COR-L47 (cell line): ENCODE data around the gene KRTAP3-1.
"Not testable (repeated sequence)": the region's sequence is repeated elsewhere in the genome, so short reads cannot be mapped to it uniquely, and the experiment has no call there.

ENCODE experiments used
- DNase-seq: peaks from one replicate; lab custom pipeline; 2025; lab: John Stamatoyannopoulos, UW

KRTAP3-1 gene

DNA sequence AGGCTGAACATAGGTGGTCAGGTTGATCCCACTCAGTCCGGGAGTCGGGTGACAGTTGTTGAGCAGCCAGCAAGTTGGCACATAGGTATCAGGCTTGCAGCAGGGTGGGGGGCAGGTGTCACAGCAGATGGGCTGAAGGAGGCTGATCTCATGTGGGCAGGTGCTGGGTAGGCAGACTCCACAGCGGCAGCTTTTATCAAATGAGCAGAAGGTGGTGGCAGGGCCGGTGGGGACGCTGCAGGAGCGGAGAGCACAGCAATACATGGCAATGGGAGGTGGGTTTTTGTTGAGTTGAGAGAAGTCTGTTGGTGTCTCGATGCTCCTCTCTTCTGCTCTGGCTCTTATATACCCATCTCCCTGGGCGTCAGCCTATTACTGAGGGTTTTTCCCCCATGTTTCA, at the start of gene KRTAP3-1:
TSS of gene KRTAP3-1 (minus strand) at position 318 of the 400 bp plus-strand sequence. CDS start at position 264, 54 bp downstream.
- DNase-seq = no peak

DNA sequence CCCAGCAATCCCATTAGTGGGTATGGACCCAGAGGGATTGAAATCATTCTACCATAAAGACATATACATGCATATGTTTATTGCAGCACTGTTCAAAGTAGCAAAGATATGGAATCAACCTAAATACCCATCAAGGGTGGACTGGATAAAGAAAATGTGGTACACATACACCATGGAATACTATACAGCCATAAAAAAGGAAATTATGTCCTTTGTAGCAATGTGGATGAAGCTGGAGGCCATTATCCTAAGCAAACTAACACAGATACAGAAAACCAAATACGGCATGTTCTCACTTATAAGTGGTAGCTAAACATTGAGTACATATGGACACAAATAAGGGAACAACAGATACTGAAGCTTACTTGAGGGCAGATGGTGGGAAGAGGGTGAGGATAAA, 48.6 kb upstream of the KRTAP3-1 start:
- no peak for DNase-seq

DNA sequence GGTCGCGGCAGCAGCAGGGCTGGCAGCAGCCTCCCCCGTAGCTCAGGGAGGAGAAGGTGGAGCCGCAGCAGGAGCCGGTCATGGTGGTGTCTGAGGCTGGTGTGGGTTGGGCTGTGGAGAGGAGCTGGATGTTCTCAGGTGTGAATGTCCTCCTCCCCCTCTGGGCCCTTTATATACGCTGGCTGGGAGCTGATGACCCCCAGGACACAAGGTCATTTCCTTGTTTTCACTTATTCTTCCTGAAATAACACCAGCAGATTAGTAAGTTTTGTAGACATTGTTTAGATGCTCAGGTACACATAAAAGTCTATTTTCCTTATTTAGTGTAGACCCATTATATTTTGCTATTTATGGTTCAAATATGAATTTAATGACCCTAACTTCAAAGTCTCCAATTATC, 46.2 kb upstream of the KRTAP3-1 start, which contains the start of gene KRTAP2-2:
TSS of gene KRTAP2-2 (minus strand) at position 101 of the 400 bp plus-strand sequence. CDS start at position 82, 19 bp downstream.
- DNase-seq = not testable (repeated sequence)

DNA sequence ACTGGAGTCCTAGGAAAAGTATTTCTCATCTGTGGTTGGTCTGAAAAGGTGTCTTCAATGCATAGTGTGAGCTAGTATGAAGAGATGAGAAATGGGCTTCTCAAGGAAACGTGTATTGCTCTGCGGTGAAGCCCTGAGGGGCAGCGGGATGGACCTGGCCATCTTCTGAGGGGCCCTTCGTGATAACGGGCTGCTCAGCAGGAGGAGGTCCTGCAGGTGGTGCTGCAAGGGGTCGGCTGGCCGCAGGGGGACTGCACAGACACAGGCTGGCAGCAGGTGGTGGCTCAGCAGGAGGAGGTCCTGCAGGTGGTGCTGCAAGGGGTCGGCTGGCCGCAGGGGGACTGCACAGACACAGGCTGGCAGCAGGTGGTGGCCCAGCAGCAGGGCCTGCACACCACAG, 45.6 kb upstream of the KRTAP3-1 start:
- DNase-seq = not testable (repeated sequence)

DNA sequence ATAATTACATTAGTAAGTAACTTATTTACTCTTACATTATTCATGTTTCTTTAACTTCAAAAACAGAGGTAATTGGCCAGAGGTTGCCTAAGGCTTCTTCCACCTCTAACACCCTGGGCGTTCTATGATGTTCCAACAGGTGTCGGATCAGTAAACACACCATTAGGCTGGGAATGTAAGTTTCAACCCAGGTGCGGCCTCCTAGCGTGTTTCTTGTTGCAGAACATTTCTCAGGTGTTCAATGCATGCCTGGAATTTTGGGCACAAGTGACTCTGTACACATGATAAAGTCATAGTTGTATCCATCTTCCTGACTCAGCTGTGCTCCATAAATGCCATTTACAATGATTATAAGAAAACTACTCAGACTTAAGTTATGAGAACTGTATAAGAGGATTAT, 45.1 kb upstream of the KRTAP3-1 start:
- no peak for DNase-seq

DNA sequence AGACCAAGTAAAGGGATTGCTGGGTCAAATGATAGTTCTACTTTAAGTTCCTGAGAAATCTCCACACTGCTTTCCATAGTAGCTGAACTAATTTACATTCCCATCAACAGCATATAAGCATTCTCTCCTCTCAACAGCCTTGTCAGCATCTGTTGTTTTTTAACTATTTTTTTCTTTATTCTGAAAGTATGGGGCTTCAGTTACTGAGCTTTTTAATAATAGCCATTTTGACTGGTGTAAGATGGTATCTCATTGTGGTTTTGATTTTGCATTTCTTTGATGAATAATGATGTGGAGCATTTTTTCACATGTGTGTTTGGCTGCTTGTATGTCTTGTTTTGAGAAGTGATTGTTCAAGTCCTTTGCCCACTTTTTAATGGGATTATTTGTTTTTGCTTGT, 43.6 kb upstream of the KRTAP3-1 start:
- DNase-seq = no peak

- DNase-seq = no peak
These were observed 40.2 kb upstream of the KRTAP3-1 start for GRCh38 chr17:41049110-41049509.

DNA sequence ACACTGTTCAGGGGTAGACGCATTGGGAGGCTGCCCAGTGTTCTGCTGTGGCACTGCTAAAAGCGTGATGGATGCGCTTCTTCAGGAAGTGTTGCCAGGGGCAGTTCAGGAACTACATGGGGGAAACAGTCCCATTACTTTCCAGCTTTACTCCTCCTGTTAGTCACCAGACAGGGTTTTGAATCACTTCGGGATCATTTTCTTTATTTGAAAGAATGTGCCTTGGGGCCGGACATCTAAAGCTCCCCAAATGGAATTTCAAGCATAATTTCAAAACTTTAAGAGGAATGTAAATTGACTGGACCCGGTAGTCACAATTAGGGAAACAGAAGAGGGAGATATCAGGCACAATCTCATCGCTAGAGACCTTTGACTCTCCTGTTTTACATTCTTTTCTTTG, 39.5 kb upstream of the KRTAP3-1 start:
- no peak for DNase-seq

- not testable (repeated sequence) for DNase-seq
These were observed 38.0 kb upstream of the KRTAP3-1 start, which contains the start of gene KRTAP2-1 for GRCh38 chr17:41046735-41047465. Gene KRTAP2-1 (minus strand): TSS chr17:41047316. CDS start chr17:41047267, 49 bp downstream.

GRCh38 chr17:41042953-41043352, 34.0 kb upstream of the KRTAP3-1 start:
- no peak for DNase-seq

DNA sequence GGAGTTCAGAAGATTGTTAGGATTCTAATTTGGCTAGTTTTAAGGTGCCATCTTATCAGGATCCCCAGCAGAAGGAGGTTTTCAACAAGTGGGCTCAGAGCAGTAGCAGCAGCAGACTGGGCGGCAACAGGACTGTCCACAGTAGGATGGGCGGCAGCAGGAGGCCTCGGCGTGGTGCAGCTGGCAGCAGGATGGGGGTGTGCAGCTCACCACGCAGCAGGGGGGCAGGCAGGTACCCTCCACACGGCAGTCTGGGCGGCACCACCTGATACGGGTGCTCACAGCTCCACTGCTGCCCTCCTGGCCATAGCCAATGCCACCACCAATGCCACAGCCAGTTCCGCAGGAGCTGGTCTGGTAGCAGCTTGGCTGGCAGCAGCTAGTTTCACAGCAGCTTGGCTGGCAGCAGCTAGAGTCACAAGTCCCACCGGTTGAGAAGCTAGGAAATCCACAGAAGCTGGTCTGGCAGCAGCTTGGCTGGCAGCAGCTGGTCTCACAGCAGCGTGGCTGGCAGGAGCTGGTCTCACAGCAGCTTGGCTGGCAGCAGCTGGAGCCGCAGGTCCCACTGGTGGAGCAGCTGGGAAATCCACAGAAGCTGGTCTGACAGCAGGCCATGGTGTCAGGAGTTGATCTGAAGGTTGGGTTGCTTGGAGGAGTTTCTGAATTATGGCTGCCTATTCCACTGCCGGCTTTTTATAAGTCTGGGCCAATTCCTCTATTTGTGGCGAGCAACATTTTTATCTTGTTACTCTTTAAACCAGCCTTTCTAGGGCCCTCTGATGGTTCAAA, 32.0 kb upstream of the KRTAP3-1 start, which contains the start of gene KRTAP1-1:
TSS of gene KRTAP1-1 (minus strand) at position 668 of the 789 bp plus-strand sequence. CDS start at position 615, 53 bp downstream.
- peak; percentile 64 for DNase-seq

GRCh38 chr17:41037853-41038350, 29.0 kb upstream of the KRTAP3-1 start:
- DNase-seq = no peak

DNA sequence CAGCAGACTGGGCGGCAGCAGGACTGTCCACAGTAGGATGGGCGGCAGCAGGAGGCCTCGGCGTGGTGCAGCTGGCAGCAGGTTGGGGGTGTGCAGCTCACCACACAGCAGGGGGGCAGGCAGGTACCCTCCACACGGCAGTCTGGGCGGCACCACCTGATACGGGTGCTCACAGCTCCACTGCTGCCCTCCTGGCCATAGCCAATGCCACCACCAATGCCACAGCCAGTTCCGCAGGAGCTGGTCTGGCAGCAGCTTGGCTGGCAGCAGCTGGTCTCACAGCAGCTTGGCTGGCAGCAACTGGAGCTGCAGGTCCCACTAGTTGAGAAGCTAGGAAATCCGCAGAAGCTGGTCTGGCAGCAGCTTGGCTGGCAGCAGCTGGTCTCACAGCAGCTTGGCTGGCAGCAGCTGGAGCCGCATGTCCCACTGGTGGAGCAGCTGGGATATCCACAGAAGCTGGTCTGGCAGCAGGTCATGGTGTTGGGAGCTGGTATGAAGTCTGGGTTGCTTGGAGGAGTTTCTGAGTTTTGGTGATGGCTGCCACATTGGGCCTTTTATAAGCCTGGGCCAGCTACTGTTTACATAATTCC, 25.5 kb upstream of the KRTAP3-1 start, which contains the start of gene KRTAP1-3:
TSS of gene KRTAP1-3 (minus strand) at position 529 of the 590 bp plus-strand sequence. CDS start at position 476, 53 bp downstream.
- DNase-seq = peak; percentile 73

GRCh38 chr17:41029633-41030245, 20.8 kb upstream of the KRTAP3-1 start, which contains the start of gene KRTAP1-4:
Gene KRTAP1-4 (minus strand): TSS chr17:41030195. CDS start chr17:41030078, 117 bp downstream.
- DNase-seq = no peak

DNA sequence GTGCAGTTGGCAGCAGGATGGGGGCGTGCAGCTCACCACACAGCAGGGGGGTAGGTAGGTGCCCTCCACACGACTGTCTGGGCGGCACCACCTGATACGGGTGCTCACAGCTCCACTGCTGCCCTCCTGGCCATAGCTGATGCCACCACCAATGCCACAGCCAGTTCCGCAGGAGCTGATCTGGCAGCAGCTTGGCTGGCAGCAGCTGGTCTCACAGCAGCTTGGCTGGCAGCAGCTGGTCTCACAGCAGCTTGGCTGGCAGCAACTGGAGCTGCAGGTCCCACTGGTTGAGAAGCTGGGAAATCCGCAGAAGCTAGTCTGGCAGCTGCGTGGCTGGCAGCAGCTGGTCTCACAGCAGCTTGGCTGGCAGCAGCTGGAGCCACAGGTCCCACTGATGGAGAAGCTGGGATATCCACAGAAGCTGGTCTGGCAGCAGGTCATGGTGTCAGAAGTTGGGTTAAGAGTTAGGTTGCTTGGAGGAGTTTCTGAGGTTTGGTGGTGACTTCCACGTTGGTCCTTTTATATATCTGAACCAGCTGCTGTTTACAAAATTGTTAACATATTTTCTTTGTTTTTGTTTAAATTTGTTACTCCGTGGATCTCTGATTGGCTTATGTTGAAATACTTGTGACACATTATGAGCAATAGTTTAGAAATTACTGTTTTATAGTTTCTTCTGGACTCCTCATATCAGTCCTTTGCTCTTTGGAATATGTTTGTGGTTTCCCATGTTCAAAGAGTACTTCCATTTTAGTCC, 18.0 kb upstream of the KRTAP3-1 start, which contains the start of gene KRTAP1-5:
TSS of gene KRTAP1-5 (minus strand) at position 494 of the 757 bp plus-strand sequence. CDS start at position 441, 53 bp downstream.
- DNase-seq = peak; percentile 26

DNA sequence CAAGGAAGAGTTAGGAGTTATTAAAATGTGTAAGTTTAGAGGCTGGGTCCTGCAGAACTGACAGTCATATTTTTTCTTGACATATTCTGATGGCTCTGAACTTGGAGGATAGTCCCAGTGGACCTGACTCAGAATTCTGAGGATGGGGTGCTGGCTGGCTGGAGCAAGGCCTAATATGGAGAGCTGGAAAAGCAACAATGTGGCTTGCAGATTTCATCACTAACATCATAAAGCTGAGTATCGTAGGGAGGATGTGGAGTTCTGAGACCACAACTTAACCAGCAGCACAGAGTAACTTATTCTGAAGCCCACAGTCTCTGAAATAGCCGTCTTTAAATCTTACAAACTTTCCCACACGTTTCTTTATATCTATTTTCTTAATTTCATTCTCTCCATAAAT, 15.8 kb upstream of the KRTAP3-1 start:
- no peak for DNase-seq

GRCh38 chr17:41020336-41020735, 11.4 kb upstream of the KRTAP3-1 start:
- no peak for DNase-seq

DNA sequence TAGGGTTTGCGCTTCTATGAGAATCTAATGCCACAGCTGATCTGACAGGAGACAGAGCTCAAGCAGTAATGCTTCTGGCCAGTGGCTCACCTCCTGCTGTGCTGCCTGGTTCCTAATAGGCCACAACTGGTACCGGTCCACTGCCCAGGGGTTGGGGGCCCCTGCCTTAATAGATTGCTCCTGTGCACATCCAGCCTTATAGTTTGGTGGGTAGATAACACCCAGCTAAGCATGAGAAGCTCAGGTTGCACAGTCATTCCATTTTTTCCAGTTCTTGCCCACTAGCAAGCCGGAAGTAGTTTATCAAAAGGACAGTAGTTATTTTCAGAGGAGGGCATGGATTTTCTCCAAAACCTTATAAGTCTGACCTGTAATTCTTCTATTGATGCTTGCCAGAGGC, 10.5 kb upstream of the KRTAP3-1 start:
- no peak for DNase-seq

- DNase-seq = no peak
These were observed 9.6 kb upstream of the KRTAP3-1 start for GRCh38 chr17:41018541-41018940.

DNA sequence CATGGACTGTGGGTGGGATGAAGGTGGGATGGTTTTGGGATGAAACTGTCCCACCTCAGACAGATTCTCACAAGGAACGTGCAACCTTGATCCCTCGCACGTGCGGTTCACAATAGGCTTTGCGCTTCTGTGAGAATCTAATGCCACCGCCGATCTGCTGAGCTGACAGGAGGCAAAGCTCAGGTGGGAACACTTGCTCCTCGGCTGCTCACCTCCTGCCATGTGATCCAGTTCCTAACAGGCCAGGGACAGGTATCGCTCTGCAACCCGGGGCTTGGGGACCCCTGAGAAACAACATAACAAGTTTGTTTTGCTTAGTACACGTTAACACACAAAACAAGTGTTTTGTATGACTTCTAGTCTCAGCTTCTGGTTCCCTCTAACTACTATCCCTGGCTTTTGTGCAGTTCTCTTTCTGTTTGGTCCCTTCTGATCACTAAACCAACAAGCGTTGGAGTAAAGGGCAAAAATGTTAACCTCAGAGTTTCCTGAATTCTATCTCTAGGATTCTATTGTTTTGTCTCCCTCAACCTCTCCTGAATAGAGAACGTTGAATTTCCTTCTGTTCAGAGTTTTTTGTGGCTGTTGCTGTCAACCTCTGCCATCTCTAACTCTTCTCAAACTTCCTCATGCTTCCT, 7.8 kb upstream of the KRTAP3-1 start:
- no peak for DNase-seq
